ENCODE data around the gene C2orf81. TPM values are rescaled to one million over a fixed set of nuclear protein-coding genes. Genes with fewer than 3 reads are reported as not detected.

C2orf81 gene
- total RNA-seq, 1 experiment from 2014 or later = 4.0 TPM

DNA sequence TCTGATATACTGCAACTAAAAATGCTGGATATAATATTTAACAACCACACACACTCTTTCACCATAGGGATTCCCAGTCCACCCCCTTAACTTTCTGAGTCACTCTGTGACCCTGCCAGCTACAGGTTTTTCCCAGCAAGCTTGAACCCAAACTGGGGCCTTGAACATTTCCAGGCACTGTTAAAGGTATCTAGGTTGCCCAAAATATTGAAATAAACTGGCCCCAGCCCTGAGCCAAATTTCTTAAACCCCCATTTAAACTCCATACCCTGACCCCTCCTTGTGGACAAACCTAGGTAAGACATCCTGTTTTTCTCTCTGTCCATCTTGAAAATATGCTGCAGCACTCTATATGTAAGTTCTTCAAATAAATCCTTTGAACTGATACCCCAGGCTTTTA lies 21.6 kb downstream of the C2orf81 start:
- DNase-seq = no peak
- no peak overlapping the region for H3K27ac Mint-ChIP-seq (ENCODE audit: unreplicated experiment)
- BruUV-seq (replicated peaks) = no TSS peak
- H3K9me3 Mint-ChIP-seq (ENCODE audit: low read depth, unreplicated experiment) = no peaks in the 10 kb centered on the region
- H3K27me3 Mint-ChIP-seq (ENCODE audit: unreplicated experiment) = no peaks in the 10 kb centered on the region
- no peaks in the 10 kb centered on the region for H3K4me1 Mint-ChIP-seq (ENCODE audit: low read depth, unreplicated experiment)
- TF ChIP-seq, protein P1, sequence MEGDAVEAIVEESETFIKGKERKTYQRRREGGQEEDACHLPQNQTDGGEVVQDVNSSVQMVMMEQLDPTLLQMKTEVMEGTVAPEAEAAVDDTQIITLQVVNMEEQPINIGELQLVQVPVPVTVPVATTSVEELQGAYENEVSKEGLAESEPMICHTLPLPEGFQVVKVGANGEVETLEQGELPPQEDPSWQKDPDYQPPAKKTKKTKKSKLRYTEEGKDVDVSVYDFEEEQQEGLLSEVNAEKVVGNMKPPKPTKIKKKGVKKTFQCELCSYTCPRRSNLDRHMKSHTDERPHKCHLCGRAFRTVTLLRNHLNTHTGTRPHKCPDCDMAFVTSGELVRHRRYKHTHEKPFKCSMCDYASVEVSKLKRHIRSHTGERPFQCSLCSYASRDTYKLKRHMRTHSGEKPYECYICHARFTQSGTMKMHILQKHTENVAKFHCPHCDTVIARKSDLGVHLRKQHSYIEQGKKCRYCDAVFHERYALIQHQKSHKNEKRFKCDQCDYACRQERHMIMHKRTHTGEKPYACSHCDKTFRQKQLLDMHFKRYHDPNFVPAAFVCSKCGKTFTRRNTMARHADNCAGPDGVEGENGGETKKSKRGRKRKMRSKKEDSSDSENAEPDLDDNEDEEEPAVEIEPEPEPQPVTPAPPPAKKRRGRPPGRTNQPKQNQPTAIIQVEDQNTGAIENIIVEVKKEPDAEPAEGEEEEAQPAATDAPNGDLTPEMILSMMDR (IDR thresholded peaks at IDR 0.05; ENCODE audit: unreplicated experiment) = peak; percentile 50
- CTCF ChIA-PET = interaction anchor here (1.0 kb wide), 1 partner anchor 43 kb away, joined by 3 read pairs; no protein-coding TSS in a partner anchor
- no peak overlapping the region for H3K4me3 Mint-ChIP-seq (ENCODE audit: low read depth, unreplicated experiment)
- no peaks in the 10 kb centered on the region for H3K36me3 Mint-ChIP-seq (ENCODE audit: insufficient read depth, unreplicated experiment)
- intact Hi-C loops (cut with micrococcal nuclease; ENCODE audit: unreplicated experiment) = no loop called here

- DNase-seq = no peak
- Mint-ChIP-seq H3K27me3 (ENCODE audit: unreplicated experiment) (no peaks in the 10 kb centered on the region), H3K4me1 (ENCODE audit: low read depth, unreplicated experiment) (peaks cover 8% of the 10 kb centered on the region), H3K36me3 (ENCODE audit: insufficient read depth, unreplicated experiment) (peaks cover 13% of the 10 kb centered on the region), H3K27ac (ENCODE audit: unreplicated experiment) (no peak overlapping the region), H3K4me3 (ENCODE audit: low read depth, unreplicated experiment) (no peak overlapping the region), H3K9me3 (ENCODE audit: low read depth, unreplicated experiment) (no peaks in the 10 kb centered on the region)
- TF ChIP-seq, protein P1 (IDR thresholded peaks at IDR 0.05; ENCODE audit: unreplicated experiment) = no peak
- CTCF ChIA-PET = no interaction called here
- no TSS peak for BruUV-seq (replicated peaks)
- intact Hi-C loops (cut with micrococcal nuclease; ENCODE audit: unreplicated experiment) = no loop called here
Observed at GRCh38 chr2:74396149-74396548, 25.3 kb downstream of the C2orf81 start.

- no peak for DNase-seq
- CTCF ChIA-PET = no interaction called here
- peaks cover 15% of the 10 kb centered on the region for H3K36me3 Mint-ChIP-seq (ENCODE audit: insufficient read depth, unreplicated experiment)
- H3K27ac Mint-ChIP-seq (ENCODE audit: unreplicated experiment) = no peak overlapping the region
- peaks cover 8% of the 10 kb centered on the region for H3K4me1 Mint-ChIP-seq (ENCODE audit: low read depth, unreplicated experiment)
- no TSS peak for BruUV-seq (replicated peaks)
- no peaks in the 10 kb centered on the region for H3K9me3 Mint-ChIP-seq (ENCODE audit: low read depth, unreplicated experiment)
- intact Hi-C loops (cut with micrococcal nuclease; ENCODE audit: unreplicated experiment) = loop anchor here (5.0 kb wide), 1 partner anchor 141 kb away; no protein-coding TSS in a partner anchor
- no peaks in the 10 kb centered on the region for H3K27me3 Mint-ChIP-seq (ENCODE audit: unreplicated experiment)
- no peak overlapping the region for H3K4me3 Mint-ChIP-seq (ENCODE audit: low read depth, unreplicated experiment)
- TF ChIP-seq, protein P1 (IDR thresholded peaks at IDR 0.05; ENCODE audit: unreplicated experiment) = no peak
Observed at GRCh38 chr2:74393525-74393924, 27.9 kb downstream of the C2orf81 start.

DNA sequence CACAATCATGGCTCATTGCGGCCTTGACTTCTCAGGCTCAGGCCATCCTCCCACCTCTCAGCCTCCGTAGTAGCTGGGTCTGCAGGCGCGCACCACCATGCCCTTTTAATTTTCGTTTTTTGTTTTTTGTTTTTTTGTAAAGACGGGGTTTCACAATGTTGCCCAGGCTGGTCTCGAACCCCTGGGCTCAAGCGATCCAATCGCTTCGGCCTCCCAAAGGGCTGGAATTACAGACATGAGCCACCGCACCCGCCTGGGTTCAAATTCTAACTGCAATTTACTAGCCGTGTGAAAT lies 29.0 kb downstream of the C2orf81 start:
- no peaks in the 10 kb centered on the region for H3K27me3 Mint-ChIP-seq (ENCODE audit: unreplicated experiment)
- CTCF ChIA-PET = interaction anchor here (1.6 to 2.2 kb wide), 4 partner anchors 13 to 564 kb away, joined by 4 to 8 read pairs (median 5); partner anchors contain the start of genes DCTN1 and STAMBP
- peaks cover 15% of the 10 kb centered on the region for H3K36me3 Mint-ChIP-seq (ENCODE audit: insufficient read depth, unreplicated experiment)
- no peak overlapping the region for H3K27ac Mint-ChIP-seq (ENCODE audit: unreplicated experiment)
- intact Hi-C loops (cut with micrococcal nuclease; ENCODE audit: unreplicated experiment) = loop anchor here (5.0 kb wide), 1 partner anchor 140 kb away; no protein-coding TSS in a partner anchor
- no TSS peak for BruUV-seq (replicated peaks)
- H3K9me3 Mint-ChIP-seq (ENCODE audit: low read depth, unreplicated experiment) = no peaks in the 10 kb centered on the region
- DNase-seq = no peak
- no peak overlapping the region for H3K4me3 Mint-ChIP-seq (ENCODE audit: low read depth, unreplicated experiment)
- peaks cover 8% of the 10 kb centered on the region for H3K4me1 Mint-ChIP-seq (ENCODE audit: low read depth, unreplicated experiment)
- TF ChIP-seq, protein P1 (IDR thresholded peaks at IDR 0.05; ENCODE audit: unreplicated experiment) = no peak
